Stimulated activated CD4-positive, alpha-beta T cell treated with anti-CD3 and anti-CD28 coated beads, Interleukin-1b, Interleukin-23, amount 100 ng/mL, for 1 hour (primary cell): ENCODE results near the gene PTS.

ENCODE experiments used
- DNase-seq, 2 donors: peaks; one replicate each; pipeline ENCODE4 v3.0.0-alpha.2; 2020; ENCODE audit warnings: low read depth in 2 of 2

The PTS gene

GRCh38 chr11:112221274-112221835 is 4.9 kb upstream of the PTS start:
- no peak for DNase-seq

GRCh38 chr11:112222303-112222702 is 3.9 kb upstream of the PTS start:
- DNase-seq = no peak

DNA sequence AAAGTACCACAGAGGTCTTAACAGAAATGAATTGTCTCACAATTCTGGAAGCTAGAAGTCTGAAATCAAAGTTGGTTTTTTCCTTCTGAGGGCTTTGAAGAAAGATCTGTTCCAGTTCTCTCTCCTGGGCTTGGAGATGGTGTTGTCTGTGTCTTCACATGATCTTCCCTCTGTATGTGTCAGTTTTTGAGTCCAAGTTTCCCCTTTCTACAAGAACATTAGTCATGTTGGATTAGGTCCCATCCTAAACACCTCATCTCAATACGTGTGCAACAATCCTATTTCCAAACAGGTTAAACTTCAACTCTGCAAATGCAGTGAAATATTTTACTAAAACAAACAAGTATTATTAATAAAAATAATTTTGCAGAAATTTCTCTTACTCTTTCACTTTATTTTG is 3.1 kb upstream of the PTS start:
- no peak for DNase-seq

DNA sequence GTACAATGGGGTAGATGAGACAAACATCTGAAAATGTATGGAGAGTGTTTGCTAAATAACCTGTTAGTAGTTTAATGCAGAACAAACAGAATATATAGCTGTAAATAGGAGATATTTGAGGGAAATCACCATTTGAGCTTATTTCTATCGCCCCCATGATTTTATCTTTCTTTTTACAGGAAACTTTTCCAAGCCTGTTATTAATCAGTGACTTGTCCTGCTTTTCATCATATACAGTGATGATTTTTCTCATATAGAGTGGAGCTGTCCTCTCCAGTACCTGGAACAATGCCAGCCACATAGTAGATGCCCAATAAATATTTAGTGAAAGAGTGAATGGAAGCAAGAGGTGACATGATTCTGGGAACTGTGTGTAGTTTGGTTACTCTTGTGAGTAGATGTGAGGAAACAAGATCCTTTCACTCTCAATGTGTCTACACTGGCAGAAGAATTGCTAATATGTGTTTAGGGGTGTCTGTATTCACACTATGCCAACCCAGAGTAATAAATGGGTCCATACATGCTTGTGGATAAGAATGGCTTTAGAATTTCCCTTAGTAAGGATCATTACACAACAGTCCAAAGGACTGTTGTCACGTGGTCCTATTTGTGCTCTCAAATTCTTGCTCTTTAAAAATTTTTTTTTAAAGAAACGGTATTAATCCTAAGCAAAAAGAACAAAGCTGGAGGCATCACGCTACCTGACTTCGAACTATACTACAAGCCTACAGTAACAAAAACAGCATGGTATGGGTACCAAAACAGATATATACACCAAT is 2.3 kb upstream of the PTS start:
- DNase-seq = no peak

GRCh38 chr11:112225753-112226061 is 521 bp upstream of the PTS start:
- DNase-seq = no peak

- no peak for DNase-seq
These were observed 688 bp downstream of the PTS start for GRCh38 chr11:112226831-112227401.

- DNase-seq = no peak
These were observed 1.2 kb downstream of the PTS start for GRCh38 chr11:112227471-112227870.

- DNase-seq = no peak
These were observed 2.5 kb downstream of the PTS start for GRCh38 chr11:112228706-112229105.

GRCh38 chr11:112229159-112229558 is 2.9 kb downstream of the PTS start:
- no peak for DNase-seq

- DNase-seq = no peak
These were observed 3.7 kb downstream of the PTS start for GRCh38 chr11:112229746-112230433.

DNA sequence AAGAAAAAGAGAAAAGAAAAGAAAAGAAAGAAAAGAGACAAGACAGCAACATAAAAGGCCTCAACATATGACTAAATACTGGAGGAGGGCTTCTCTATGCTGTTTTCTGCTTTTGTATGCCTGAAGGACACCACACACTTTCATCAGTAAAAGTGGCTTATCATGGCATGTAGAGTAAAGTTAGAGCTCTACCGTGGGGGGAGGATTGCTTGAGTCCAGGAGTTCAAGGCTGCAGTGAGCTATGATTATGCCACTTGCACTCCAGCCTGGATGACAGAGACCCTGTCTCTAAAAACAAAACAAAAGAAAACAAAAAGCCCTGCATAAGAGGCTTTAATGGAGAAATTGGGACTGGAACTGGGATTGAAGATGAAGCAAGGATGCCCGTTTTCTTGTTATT is 5.7 kb downstream of the PTS start:
- DNase-seq = no peak

- no peak for DNase-seq
These were observed 9.6 kb downstream of the PTS start for GRCh38 chr11:112235750-112236390.

- no peak for DNase-seq
These were observed 11.2 kb downstream of the PTS start for GRCh38 chr11:112237451-112237850.

DNA sequence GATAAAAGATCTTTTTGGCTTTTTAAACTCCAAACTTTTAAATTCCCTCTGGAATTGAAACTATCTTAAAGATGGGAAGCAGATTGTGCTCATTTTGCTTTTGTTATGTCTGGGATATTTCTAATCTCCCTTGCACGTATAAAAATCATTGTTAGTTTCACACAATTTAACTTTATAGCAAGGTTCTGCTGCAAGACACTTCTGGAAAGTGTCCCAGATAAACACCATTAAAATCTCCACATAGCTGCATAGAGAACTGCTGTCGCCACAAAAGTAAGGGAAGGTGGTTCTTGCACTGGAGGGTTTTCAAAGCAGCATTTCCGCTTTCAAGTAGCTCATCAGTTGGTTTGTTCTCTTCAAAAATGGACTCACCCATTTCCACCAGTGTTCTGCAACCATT is 11.8 kb downstream of the PTS start:
- no peak for DNase-seq

DNA sequence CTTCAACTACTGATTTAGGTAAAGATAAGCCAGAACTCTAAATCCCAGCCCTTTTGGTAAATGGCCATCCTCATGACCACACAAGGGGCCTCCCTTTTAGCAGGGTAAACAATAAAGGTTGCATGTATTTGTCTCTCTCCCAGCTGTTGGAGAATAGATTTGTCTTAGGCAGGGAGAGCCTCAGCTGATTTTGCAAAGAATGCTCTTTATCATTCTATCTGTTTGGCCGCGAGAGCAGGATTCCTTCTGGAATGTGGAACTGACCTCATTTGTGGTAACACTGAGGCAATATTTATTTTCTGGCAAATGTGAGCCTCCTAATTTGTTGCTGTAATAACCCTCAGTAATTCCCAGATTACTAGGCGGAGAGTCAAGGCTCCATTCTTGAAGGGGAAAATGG is 15.3 kb downstream of the PTS start:
- no peak for DNase-seq

DNA sequence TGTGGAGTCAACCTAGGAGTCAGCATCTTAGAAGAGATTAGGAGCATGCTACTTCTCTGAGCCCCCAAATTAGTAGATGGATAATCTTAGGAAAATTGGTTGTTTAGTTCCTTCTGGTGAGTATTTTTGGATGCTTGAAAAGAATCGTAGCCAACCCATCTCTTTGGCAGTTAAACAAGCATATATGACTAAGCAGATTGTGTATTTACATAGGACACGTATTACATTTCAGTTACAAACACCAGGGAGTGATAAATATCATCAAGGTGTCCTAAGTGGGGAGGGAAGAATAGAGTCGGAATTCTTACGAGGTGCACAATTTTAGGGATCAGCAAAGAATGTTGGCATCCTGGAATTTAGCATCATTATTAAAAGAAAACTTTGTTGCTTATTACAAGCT is 21.0 kb downstream of the PTS start:
- no peak for DNase-seq

DNA sequence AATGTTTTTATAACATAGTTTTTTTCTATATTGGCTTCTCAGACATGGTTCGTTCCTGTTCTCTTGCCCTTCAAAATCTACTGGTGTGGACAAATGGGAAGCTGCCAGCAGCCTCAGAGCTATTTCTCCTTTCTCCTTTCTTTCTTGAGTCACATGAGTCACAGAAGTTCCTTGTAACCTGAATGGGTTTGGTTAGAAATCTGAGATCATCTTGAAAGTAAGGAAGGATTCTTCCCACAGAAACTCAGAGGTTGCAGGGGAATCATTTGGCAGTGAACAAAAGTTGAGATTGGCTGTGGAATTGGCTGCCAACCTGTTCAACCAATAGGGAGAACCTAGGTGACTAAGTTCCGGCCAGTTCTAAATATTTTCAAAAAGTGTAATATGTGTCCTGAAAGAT is 22.0 kb downstream of the PTS start:
- DNase-seq = no peak

DNA sequence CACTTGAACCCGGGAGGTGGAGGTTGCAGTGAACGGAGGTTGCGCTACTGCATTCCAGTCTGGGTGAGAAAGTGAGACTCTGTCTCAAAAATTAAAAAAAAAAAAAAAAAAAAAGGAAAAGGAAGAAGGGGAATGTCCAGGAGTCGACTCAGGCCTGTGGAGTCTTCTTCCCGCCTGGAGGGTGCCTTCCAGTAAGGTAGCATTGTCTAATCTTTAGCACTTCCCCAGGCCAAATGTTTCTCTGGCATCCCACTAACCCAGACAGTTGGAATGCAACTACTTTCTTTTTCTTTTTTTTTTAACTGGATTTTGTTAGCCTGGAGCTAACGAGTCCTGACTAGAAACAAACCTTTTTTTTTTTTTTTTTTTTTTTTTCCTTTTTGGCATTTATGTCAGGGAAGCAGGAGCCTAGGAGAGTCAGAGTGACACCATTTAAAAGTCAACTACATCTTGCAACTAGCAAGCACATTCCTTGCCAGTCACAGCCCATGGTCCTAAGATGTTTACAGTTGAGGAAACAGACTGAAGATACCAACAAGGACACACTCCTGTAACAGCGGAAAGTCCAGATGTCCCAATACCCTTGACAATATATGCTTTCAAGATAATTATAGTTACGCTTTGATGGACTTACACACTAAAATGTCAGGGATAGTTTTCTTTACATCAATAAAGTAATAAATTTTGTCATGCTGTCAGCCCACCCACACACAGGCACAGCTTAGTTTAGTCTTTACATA is 23.8 kb downstream of the PTS start:
- DNase-seq = no peak

- DNase-seq = no peak
These were observed 27.5 kb downstream of the PTS start for GRCh38 chr11:112253605-112254242.

- no peak for DNase-seq
These were observed 29.0 kb downstream of the PTS start for GRCh38 chr11:112255067-112255720.

DNA sequence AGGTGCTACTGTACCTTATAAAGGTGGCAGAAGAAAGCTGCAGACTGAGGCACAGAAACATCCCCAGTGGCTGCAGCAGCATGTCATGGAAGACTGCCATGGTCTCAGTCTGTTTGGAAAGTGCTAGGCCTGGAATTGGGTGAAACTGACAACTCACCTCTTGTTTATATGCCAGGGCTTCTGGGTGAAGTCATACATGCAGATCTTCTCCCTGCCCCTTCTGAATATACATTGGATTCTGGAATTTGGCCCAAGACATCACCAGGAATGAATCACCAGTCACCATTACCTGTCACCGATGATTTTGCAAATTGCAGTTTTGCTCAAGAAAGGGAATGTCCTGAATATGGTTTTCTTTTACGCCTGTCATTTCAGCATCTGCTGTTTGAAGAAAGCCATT is 34.3 kb downstream of the PTS start, which contains the start of gene PLET1:
Gene PLET1, minus strand, starts transcription at position 371 of the 400 bp plus-strand sequence. Its CDS starts 271 bp downstream, at position 100.
- DNase-seq = no peak
